AG09309 (cell line): ENCODE measurements around the gene MCTP1.

Source experiments
- DNase-seq: peaks from one replicate; pipeline ENCODE4 v3.0.0-alpha.2; 2010; ENCODE audit warnings: low read depth
- H3K4me3 ChIP-seq: 2 replicates; pipeline ENCODE4 v1.5.1; 2011; ENCODE audit warnings: mild to moderate bottlenecking, low read depth, low read length, moderate library complexity; ENCODE audit not compliant: control insufficient read depth
- TF ChIP-seq, protein P1 (sequence below): IDR thresholded peaks from 2 replicates; pipeline ENCODE4 v1.5.1; 2011; ENCODE audit warnings: mild to moderate bottlenecking, low read depth, low read length, inconsistent platforms; ENCODE audit not compliant: insufficient read depth, control insufficient read depth; ENCODE audit errors: missing control alignments

MCTP1 gene

DNA sequence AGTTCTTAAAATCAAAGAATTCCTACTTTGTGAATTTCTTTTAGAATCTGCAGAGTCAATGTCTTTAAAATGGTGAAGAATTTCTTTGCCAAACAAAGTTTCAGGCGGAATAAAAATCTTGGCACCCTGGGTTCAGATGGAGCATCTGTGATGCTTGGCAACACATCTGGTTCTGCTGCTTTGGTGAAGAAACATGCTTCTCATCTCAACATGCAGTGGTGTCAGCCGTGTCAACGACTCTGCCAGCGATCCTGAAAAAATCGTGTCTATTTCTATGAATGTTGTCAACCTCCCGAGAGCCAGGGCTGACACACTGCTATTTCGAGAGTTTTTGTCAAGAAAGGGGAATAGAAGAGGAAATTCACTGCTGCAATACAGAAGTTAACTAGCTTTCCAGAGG, 514.9 kb downstream of the MCTP1 start:
- H3K4me3 ChIP-seq: no peak overlapping the region
- TF ChIP-seq, protein P1, sequence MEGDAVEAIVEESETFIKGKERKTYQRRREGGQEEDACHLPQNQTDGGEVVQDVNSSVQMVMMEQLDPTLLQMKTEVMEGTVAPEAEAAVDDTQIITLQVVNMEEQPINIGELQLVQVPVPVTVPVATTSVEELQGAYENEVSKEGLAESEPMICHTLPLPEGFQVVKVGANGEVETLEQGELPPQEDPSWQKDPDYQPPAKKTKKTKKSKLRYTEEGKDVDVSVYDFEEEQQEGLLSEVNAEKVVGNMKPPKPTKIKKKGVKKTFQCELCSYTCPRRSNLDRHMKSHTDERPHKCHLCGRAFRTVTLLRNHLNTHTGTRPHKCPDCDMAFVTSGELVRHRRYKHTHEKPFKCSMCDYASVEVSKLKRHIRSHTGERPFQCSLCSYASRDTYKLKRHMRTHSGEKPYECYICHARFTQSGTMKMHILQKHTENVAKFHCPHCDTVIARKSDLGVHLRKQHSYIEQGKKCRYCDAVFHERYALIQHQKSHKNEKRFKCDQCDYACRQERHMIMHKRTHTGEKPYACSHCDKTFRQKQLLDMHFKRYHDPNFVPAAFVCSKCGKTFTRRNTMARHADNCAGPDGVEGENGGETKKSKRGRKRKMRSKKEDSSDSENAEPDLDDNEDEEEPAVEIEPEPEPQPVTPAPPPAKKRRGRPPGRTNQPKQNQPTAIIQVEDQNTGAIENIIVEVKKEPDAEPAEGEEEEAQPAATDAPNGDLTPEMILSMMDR: no peak

DNA sequence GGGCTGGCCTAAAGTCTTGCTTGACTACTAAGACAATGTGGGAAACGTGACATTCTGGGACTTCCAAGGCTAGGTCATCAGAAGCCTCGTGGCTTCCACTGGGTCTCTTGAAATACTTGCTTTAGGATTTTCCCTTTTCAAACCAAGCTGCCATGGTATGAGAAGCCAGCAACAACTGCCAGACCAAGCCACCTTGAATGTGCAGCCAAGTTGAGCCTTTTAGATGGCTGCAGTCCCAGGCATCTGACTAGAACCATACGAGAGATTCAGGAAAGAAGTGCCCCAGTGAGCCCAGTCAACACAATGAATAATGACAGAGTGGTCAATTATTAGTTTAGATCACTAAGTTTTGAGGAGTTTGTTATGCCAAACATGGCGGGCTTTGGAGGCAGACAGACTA, 523.1 kb downstream of the MCTP1 start:
- TF ChIP-seq, protein P1: no peak

More for the DNA sequence above, 514.9 kb downstream of the MCTP1 start:
- no peak for DNase-seq

DNA sequence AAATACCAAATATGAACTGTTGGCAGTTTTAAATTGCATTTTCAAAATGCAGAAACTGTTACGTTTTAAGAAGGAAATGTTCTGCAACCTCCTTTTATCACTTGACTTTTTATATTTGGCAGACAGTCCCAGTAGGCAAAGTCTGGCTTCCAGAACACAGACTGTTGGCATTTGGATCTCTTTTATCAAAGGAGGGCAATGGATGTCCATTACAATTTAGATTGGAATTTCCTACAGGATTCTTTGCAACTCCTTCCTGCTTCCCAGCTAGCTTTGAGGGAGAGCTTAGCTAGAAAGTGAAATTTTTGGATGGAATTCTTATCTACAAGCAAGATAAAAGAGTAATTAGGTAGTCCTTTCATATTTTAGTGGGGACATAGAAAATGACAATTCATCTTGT, 523.8 kb downstream of the MCTP1 start:
- TF ChIP-seq, protein P1: no peak
- DNase-seq: no peak
- no peak overlapping the region for H3K4me3 ChIP-seq

More for the DNA sequence above, 523.1 kb downstream of the MCTP1 start:
- H3K4me3 ChIP-seq: no peak overlapping the region
- DNase-seq: no peak

DNA sequence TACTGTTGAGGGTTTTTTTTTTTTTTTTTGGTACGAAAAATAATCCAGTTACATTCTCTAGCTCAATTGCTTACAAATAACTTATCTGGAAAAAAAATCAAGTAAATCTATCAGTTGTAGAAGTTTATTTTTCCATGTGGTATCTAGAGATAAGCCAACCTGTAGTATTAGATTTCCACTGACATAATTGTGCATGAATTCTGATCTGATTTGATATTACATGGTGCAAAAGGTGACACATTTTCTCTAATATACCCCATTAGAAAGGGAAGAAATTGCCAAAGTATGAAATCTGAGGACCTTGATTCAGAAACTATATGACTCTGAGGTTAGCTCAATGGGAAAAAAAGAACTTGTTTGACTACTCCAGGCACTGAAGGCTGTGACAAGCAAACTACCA, 524.9 kb downstream of the MCTP1 start:
- TF ChIP-seq, protein P1: no peak
- no peak overlapping the region for H3K4me3 ChIP-seq
- no peak for DNase-seq

DNA sequence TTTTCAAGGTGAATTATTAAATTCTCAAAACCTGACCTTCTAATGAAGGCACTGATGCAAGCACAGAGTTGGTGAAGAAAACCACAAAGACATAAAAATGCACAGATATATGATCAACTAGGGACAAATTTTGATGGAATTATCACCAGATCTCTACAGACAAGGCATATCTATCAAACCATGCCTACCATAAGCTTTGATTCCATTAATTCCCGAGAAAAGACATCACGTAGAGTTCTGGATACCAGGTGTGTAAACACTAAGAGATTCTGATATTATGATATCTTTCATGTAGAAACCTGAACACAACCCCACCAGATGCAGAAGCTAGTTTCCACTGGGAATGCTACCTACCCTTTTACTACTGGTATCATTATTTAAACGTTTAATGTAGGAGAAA, 525.9 kb downstream of the MCTP1 start:
- DNase-seq: no peak
- no peak overlapping the region for H3K4me3 ChIP-seq
- TF ChIP-seq, protein P1: no peak

DNA sequence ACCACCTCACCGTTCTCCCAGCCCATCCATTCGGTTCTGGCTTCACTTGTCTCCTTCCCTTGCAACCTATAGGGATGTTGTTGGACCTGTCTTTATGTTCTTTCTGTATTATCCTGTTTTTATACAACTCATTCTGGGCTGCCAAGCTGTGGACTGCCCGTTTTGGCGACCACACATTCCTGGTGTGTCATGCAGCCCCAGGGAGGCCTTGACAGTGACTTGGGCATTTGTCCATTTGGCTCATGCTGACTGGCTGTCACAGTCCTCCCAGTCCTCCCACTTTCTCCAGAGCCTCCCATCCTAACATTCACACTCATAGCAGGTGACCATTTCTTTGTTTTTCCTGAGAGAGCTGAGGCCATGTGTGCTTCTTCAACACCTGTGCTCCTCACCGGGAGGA, 530.1 kb downstream of the MCTP1 start:
- no peak for DNase-seq
- TF ChIP-seq, protein P1: no peak
- H3K4me3 ChIP-seq: no peak overlapping the region

DNA sequence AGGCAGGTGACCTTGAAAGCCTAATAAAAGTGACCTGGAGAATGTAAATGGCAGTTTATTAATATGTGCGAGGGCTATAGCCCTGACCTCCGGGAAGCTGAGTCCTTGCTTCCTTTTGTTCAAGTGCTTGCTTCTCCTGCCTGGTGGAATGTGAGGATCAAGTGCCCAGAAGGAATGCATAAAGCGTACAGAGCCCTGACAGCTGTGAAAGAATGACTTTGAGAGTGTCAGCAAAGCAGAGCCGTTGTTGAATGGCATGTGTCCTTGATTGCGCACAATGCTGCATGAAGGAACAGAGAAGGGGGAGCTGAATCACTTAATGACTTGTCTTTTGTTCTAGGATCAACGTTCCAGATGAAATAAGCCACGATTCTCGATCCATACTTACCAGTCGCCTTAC, 533.4 kb downstream of the MCTP1 start:
- DNase-seq: no peak
- TF ChIP-seq, protein P1: no peak
- no peak overlapping the region for H3K4me3 ChIP-seq
